Dendritic cell treated with granulocyte-macrophage colony-stimulating factor and Interleukin-4, amounts not matched to agents 40 ng/mL and 50 ng/mL, for 4 days (primary cell): ENCODE measurements around the gene INHA.

Experiments used
- H3K27ac Mint-ChIP-seq: one replicate; pipeline ENCODE4 v1.8.0; 2022; ENCODE audit warnings: mild to moderate bottlenecking, mixed read lengths
- H3K27me3 Mint-ChIP-seq: one replicate; pipeline ENCODE4 v1.8.0; 2022; ENCODE audit warnings: mild to moderate bottlenecking, mixed read lengths
- H3K36me3 Mint-ChIP-seq: one replicate; pipeline ENCODE4 v1.8.0; 2022; ENCODE audit warnings: low read depth, mixed read lengths
- H3K4me1 Mint-ChIP-seq: one replicate; pipeline ENCODE4 v1.8.0; 2022; ENCODE audit warnings: low read depth, mixed read lengths
- H3K4me3 Mint-ChIP-seq: one replicate; pipeline ENCODE4 v1.8.0; 2022; ENCODE audit warnings: mild to moderate bottlenecking, moderate library complexity, mixed read lengths
- H3K9me3 Mint-ChIP-seq: one replicate; pipeline ENCODE4 v1.8.0; 2022; ENCODE audit warnings: mixed read lengths
- intact Hi-C: fragments of 100-400 bp; cut with micrococcal nuclease; formaldehyde crosslinking; loops from one replicate; pipeline ENCODE4 v1.15.0; 2022

The INHA gene, protein sequence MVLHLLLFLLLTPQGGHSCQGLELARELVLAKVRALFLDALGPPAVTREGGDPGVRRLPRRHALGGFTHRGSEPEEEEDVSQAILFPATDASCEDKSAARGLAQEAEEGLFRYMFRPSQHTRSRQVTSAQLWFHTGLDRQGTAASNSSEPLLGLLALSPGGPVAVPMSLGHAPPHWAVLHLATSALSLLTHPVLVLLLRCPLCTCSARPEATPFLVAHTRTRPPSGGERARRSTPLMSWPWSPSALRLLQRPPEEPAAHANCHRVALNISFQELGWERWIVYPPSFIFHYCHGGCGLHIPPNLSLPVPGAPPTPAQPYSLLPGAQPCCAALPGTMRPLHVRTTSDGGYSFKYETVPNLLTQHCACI

DNA sequence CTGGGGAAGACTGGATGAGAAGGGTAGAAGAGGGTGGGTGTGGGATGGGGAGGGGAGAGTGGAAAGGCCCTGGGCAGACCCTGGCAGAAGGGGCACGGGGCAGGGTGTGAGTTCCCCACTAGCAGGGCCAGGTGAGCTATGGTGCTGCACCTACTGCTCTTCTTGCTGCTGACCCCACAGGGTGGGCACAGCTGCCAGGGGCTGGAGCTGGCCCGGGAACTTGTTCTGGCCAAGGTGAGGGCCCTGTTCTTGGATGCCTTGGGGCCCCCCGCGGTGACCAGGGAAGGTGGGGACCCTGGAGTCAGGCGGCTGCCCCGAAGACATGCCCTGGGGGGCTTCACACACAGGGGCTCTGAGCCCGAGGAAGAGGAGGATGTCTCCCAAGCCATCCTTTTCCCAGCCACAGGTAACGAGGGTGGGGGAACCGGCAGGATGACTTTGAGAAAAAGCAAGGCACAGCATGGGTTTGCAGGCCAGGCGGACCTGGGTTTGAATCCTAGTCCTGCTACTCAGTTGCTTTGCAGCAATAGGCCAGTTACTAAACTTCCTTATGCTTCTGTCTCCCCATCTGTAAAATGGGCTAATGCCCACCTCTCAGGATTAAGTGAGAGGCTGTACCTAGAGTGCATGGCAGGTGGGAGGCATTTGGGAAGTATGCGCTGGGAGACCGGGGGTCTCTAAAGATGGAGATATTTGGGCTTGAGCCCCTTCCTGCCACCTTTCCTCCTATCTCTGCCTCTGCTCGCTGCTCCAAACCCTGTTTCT, at the start of gene INHA:
TSS of gene INHA (plus strand) at position 74 of the 765 bp plus-strand sequence. CDS start at position 139, 65 bp downstream.
- H3K27ac Mint-ChIP-seq: no peak within 1 kb of the TSS
- intact Hi-C loops: no loop called here
- no peaks in the 10 kb centered on the region for H3K9me3 Mint-ChIP-seq
- H3K27me3 Mint-ChIP-seq: peaks cover 76% of the 10 kb centered on the region
- no peaks in the 10 kb centered on the region for H3K36me3 Mint-ChIP-seq
- no peak within 1 kb of the TSS for H3K4me3 Mint-ChIP-seq
- H3K4me1 Mint-ChIP-seq: peaks cover 4% of the 10 kb centered on the region

DNA sequence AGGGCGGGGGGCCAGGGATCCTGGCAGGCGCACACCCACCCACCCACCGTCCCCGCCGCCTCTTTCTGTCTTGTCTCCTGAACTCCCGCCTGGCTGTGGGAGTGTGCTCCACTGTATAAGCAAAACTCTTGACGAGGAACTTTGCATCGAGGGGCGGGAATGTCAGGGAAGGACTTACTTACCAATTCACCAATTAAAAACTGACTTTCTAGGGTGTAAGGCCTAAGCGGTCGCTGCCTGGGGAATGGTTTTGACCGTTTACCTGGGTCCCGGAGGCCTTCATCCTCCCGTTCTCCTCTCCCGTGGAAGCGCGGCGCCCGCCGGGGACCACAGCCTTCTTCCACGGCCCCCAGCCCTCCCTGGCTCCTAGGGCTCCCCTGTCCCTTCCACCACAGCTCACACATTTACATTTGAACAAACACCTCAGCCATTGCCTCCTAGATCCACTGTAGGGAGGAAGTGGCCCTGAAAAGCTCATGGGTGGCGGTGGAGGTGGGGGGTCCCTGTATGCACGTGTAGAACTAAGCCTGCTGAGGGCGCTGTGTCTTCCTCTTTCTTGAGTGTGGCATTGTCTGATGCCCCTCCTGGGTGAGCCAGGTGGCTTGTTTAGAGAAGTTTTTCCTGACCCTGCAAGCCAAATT, 49.0 kb upstream of the INHA start:
- Mint-ChIP-seq H3K27ac (no peak overlapping the region), H3K36me3 (no peaks in the 10 kb centered on the region), H3K9me3 (no peaks in the 10 kb centered on the region), H3K27me3 (peaks cover 93% of the 10 kb centered on the region), H3K4me3 (no peak overlapping the region), H3K4me1 (peaks cover 9% of the 10 kb centered on the region)
- intact Hi-C loops: no loop called here

DNA sequence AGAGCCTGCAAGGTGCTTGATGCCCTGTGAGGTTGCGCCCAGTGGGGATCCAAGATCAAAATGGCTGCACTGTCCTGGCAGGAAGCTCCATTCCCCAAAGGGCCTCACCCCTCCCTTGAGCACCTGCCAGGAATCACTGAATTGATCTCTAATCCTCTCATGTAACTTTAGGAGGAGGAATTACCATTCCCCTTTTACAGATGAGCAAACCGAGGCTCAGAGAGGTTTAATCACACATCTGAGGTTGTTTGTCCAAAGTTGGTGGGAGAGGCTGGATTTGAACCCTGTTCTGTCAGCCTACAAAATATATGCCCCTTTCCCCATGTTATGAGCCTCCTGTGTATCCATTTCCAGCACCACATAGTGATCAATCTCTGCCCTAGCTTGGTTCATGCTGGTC, 47.3 kb upstream of the INHA start:
- no peaks in the 10 kb centered on the region for H3K36me3 Mint-ChIP-seq
- H3K4me3 Mint-ChIP-seq: no peak overlapping the region
- intact Hi-C loops: no loop called here
- no peak overlapping the region for H3K27ac Mint-ChIP-seq
- no peaks in the 10 kb centered on the region for H3K9me3 Mint-ChIP-seq
- H3K4me1 Mint-ChIP-seq: peaks cover 9% of the 10 kb centered on the region
- peaks cover 94% of the 10 kb centered on the region for H3K27me3 Mint-ChIP-seq

DNA sequence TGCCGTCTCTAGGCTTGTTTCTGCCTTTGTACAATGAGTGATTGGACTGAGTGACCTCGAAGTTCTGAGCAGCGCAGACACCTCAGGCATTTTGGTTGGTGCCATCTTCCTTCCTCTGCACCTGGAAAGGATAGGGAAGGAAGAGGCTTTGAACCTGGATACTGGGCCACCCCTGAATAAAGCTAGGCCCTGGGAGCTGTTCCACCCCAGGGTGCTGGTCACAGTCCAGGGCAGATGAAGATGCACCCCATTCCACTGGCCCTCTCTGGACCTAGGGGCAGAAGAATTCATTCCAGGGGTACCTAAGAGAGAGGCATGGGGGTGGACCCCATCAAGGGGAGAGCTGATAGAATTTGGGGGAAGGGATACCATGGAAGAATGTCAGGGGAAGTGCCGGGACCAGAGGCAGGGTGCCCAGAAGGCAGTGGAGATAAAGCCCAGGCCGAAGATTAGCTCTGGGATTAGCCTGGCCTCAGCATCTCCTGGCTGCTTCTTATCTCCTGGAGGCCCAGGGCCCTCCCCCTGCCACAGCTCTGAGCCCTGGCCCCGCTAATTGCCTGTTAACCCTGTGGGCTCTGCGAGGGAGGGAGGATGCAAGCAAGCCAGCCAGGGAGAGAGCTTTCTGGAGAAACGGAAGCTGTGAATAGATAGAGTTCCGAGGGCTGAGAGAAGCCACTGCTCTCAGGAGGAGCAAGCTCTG, 46.4 kb upstream of the INHA start:
- H3K27me3 Mint-ChIP-seq: peaks cover 94% of the 10 kb centered on the region
- intact Hi-C loops: no loop called here
- peaks cover 14% of the 10 kb centered on the region for H3K4me1 Mint-ChIP-seq
- no peaks in the 10 kb centered on the region for H3K36me3 Mint-ChIP-seq
- H3K9me3 Mint-ChIP-seq: no peaks in the 10 kb centered on the region
- no peak overlapping the region for H3K27ac Mint-ChIP-seq
- H3K4me3 Mint-ChIP-seq: no peak overlapping the region

DNA sequence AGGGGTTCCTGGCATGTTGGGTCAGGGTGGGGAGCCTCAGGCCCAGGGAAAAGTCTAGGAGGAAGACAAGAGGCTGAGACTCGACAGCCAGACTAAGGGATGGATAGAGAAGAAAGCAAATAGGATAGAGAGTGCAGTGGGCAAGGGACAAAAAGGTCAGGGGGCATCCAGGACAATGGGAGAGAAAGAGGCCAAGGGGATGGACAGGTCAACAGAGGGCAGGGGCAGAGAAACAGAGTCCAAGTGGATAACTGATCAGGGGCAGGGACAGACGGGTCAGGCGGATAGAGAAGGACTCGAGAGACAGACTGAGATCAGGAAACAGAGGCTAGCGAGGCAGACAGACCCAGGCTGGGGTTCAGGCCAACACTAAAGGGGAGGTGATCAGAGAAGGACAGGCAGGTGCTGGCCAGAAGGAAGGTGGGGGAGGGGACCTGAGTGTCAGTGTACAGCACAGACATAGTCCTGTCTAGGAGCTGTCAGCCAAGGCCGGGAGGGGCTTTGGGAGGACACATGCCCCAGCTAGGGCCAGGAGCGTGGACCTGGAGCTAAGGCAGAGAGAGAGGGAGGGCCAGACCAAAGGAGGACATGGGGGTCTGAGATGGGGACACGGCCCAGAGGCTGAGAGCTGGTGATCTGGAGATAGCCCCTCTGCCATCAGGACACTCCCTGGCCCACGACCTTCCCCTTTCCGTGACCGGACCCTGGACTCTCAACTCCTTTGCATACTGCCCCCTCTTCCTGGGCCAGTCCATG, 45.6 kb upstream of the INHA start:
- Mint-ChIP-seq H3K4me3 (no peak overlapping the region), H3K36me3 (no peaks in the 10 kb centered on the region)

DNA sequence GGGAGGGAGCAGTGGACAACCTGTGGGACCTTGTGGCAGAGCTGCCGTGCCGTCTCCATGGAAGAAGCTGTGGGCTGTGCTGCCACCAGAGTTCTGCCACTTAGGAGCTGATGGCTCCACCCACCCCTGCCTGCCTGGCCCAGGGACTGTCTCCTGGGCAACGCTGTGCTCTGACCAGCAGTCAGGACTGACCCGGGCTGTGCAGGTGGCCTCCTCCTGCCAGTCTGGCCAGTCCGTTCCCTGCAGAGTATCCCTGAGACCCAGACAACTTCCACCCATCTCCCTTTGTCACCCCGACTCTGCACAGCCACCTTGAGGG, 45.1 kb upstream of the INHA start:
- Mint-ChIP-seq H3K27ac (no peak overlapping the region), H3K36me3 (no peaks in the 10 kb centered on the region), H3K4me1 (peaks cover 8% of the 10 kb centered on the region), H3K4me3 (no peak overlapping the region), H3K27me3 (peaks cover 91% of the 10 kb centered on the region), H3K9me3 (no peaks in the 10 kb centered on the region)
- intact Hi-C loops: no loop called here

More for the DNA sequence above, 45.6 kb upstream of the INHA start:
- Mint-ChIP-seq H3K4me1 (peaks cover 14% of the 10 kb centered on the region), H3K27ac (no peak overlapping the region), H3K27me3 (peaks cover 93% of the 10 kb centered on the region), H3K9me3 (no peaks in the 10 kb centered on the region)
- intact Hi-C loops: no loop called here

DNA sequence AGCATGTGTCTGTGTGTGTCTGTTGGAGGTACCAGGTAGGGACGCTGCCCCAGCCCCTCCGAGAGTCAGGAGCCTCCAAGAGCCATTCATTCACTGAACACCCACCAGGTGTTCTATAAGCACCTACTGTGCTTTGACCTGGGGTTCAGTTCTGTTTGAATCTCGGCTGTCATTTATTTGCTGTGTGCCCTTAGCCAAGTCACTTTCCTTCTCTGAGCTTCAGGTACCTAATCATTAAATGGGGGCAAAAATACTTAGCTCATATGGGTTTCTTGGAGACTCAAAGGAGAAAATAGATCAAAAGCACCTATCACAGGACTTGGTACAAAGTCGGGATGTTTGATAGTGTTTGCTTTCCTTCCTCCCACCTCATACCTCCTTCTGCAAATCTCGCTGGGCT, 44.6 kb upstream of the INHA start:
- Mint-ChIP-seq H3K27ac (no peak overlapping the region), H3K4me1 (peaks cover 6% of the 10 kb centered on the region), H3K36me3 (no peaks in the 10 kb centered on the region), H3K4me3 (no peak overlapping the region), H3K27me3 (peaks cover 90% of the 10 kb centered on the region), H3K9me3 (no peaks in the 10 kb centered on the region)
- intact Hi-C loops: no loop called here

DNA sequence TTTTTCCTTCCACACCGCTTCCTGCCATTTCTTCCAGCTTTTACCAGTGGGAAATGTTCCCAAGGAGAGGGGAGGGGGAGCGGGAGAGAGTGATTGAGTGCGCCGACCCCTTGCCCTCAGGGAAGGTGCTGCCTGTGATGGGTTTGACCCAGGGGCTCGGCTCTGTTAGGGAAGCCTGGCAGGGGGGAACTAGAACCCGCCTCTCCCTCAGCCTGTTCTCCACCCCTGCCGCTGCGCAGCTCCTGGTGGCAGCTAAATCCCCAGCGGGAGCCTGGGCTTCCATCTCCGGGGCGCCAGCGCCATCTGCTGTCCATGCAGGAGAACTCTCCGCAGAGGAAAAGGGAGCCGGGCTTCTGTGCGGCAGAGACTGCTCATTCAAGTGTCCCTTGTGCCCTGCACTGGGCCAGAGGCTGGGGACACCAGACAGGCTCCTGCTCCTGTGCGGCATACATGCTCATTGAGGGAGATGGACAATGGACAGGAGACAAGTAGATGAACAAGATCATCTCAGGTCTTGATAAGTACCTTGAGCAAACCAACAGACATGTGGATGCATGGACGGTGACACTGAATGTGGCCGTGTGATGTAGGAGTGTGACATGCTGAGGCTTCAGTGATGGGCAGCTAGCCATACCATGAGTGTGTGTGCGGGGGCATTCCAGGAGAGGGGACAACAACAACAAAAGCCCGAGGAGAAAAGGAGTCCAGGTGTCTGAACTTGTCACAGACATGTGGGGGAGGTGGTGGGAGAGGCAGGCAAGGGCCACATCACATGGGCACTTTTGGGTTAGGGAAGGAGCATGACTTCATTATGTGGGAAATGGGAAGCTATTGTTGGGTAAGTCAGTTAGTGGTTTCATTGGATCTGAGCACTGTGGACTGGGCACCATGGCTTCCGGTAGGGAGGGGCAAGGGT, 41.8 kb upstream of the INHA start:
- intact Hi-C loops: loop anchor here (1.0 to 2.0 kb wide), 4 partner anchors 35 to 128 kb away; no protein-coding TSS in a partner anchor
- peaks cover 6% of the 10 kb centered on the region for H3K4me1 Mint-ChIP-seq
- H3K9me3 Mint-ChIP-seq: no peaks in the 10 kb centered on the region
- H3K4me3 Mint-ChIP-seq: no peak overlapping the region
- peaks cover 77% of the 10 kb centered on the region for H3K27me3 Mint-ChIP-seq
- no peaks in the 10 kb centered on the region for H3K36me3 Mint-ChIP-seq
- no peak overlapping the region for H3K27ac Mint-ChIP-seq

DNA sequence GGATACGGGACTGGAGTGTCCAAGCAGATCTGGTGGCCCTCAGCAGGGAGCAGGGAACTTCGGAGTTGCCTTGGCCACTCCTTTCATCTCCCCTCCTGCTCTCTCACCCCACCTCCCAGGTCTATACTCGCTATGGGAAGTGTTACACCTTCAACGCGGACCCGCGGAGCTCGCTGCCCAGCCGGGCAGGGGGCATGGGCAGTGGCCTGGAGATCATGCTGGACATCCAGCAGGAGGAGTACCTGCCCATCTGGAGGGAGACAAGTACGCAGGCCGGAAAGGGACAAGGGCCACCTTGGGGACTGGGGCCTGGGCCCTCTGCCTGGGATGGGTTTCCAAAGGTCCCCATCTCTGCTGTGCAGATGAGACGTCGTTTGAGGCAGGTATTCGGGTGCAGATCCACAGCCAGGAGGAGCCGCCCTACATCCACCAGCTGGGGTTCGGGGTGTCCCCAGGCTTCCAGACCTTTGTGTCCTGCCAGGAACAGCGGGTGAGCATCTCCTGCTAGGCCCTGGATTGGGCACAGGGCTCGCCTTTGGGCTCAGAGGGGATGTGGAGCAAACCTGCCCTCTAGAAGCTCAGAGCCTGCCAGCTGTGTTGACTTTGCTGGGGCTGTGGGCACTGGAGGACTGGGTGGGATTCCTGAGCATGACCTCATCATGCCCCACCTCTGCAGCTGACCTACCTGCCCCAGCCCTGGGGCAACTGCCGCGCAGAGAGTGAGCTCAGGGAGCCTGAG, 40.3 kb upstream of the INHA start:
- intact Hi-C loops: loop anchor here (2.0 kb wide), 1 partner anchor 129 kb away; no protein-coding TSS in a partner anchor
- Mint-ChIP-seq H3K27me3 (peaks cover 69% of the 10 kb centered on the region), H3K9me3 (no peaks in the 10 kb centered on the region), H3K36me3 (no peaks in the 10 kb centered on the region), H3K4me1 (peaks cover 6% of the 10 kb centered on the region), H3K27ac (no peak overlapping the region), H3K4me3 (no peak overlapping the region)

DNA sequence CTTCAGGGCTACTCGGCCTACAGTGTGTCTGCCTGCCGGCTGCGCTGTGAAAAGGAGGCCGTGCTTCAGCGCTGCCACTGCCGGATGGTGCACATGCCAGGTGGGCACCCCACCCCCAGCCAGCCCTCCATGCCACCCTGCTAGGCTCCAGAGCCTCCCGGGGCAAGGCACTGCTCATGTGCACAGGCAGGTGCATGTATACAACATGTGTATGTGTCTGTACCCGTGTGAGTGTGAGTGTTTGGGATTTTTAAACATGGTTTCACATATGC, 39.8 kb upstream of the INHA start:
- Mint-ChIP-seq H3K4me1 (peaks cover 6% of the 10 kb centered on the region), H3K36me3 (no peaks in the 10 kb centered on the region), H3K27ac (no peak overlapping the region), H3K4me3 (no peak overlapping the region), H3K9me3 (no peaks in the 10 kb centered on the region), H3K27me3 (peaks cover 69% of the 10 kb centered on the region)
- intact Hi-C loops: no loop called here

DNA sequence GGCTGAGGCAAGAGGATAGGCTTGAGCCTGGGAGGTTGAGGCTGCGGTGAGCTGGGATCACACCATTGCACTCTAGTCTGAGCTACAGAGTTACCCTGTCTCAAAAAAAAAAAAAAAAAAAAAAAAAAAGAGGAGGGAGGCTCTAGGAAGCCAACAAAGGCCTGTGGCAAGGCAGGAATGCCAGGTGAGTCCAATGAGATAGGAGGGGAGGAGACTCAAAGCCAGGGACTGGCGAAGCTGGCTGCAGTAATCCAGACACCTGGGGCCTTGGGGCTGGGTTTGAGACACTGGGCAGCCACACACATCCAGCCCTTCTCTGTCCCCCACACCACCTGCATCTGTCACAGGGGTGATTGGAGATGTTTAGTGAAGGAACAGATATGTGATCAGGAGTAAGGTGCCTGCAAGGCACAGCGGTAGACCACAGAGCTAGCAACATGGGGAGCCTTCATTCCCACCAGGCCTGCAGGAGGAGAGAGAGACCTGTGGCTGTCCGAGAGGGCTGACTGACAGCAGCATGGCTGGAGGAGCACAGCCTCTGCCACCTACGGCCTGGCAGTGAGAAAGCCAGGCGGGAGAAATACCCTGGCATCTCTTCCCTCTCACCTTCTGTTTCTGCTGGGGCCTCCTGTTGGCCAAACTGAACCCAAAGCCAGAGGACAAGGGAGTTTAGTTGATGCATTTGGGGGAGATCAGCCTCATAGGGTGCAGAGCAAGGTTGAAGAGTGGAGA, 38.0 kb upstream of the INHA start:
- intact Hi-C loops: no loop called here
- H3K27ac Mint-ChIP-seq: no peak overlapping the region
- H3K4me3 Mint-ChIP-seq: no peak overlapping the region
- no peaks in the 10 kb centered on the region for H3K36me3 Mint-ChIP-seq
- peaks cover 59% of the 10 kb centered on the region for H3K27me3 Mint-ChIP-seq
- no peaks in the 10 kb centered on the region for H3K9me3 Mint-ChIP-seq
- peaks cover 6% of the 10 kb centered on the region for H3K4me1 Mint-ChIP-seq

DNA sequence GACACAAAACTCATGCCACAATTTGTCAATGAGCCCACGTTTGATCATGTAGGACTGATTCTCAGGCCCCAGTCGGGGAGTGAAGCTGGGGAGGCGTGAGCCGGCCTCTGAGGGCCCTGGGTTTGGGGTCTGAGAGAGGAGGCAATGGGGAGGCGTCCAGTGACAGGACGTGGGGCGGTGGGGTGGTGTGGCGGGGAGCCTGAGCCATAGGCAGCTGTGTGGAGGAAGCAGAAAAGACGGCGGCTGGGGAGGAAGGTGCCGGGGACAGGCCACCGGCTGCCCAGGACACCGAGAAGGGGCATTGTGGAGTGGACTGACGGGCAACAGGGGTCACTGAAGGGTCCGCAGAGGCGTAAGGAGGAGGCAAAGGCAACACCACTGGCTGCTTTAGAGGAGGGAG, 35.7 kb upstream of the INHA start:
- no peak overlapping the region for H3K4me3 Mint-ChIP-seq
- H3K27ac Mint-ChIP-seq: no peak overlapping the region
- no peaks in the 10 kb centered on the region for H3K36me3 Mint-ChIP-seq
- intact Hi-C loops: no loop called here
- no peaks in the 10 kb centered on the region for H3K4me1 Mint-ChIP-seq
- peaks cover 51% of the 10 kb centered on the region for H3K27me3 Mint-ChIP-seq
- H3K9me3 Mint-ChIP-seq: no peaks in the 10 kb centered on the region
